Activated CD8-positive, alpha-beta memory T cell treated with anti-CD3 and anti-CD28 coated beads for 48 hours (primary cell): Measurements from ENCODE around the gene NACA2.
"Not testable (repeated sequence)": the region's sequence is repeated elsewhere in the genome, so short reads cannot be mapped to it uniquely, and the experiment has no call there.

Source experiments
- DNase-seq, 3 experiments: peaks; one replicate each; pipeline ENCODE4 v3.0.0-alpha.2; 2020; ENCODE audit warnings: low read depth in 2 of 3, low spot score in 2 of 3

Gene NACA2

DNA sequence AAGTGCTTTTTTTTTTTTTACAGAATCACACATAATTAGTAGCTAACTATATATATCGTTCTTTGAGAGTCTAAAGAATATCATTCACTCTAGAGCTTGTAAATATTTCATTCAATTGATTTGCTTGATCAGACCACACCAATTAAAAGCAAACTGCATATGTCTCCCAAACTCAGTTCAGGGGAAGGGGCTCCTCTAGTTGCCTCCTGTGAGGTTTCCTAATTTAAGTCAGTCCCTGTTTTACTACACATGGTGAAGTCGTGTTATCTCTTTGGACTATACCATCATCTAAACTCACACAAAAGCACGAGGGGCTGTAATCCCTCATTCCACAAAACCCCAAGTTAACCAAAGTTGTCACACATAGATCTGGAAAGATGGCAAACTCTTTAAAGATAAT lies 11.7 kb downstream of the NACA2 start:
- no peak for DNase-seq

DNA sequence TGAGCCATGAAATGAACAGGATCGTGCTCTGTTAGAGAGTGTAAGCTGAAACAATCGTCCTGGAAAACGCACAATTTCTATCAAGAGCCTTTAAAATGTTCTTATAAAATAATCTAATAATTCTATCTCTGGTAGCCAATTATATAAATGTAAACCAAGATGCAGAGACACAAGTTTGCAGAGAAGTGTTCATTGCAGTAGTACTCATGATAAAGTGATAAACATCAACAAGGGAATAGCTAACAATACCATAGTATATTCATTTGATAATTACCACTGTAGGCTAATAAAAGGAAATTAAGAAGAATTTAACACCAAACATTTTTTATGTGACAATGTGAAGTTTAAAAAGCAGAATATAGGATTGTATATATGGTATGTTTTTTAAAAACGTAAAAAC lies 12.4 kb downstream of the NACA2 start:
- no peak for DNase-seq

DNA sequence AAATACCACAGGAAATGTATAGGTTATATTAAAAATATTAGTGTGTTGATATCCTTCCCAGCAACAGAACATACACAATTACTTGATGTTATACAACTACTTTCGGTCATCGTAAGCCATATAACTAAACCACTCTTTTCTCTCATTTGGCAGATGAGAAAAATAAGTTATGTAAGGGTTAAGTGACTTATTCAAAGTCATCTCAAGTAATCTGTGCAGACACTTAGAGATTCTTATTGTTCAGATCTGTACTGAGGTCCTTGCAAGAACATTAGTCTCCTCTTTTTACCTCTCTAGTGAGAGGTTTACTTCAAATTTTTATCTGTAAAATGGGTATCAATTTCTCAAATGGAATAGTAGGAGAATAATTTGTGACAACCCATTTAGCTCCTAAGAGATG lies 15.0 kb downstream of the NACA2 start:
- DNase-seq, result no peak

DNA sequence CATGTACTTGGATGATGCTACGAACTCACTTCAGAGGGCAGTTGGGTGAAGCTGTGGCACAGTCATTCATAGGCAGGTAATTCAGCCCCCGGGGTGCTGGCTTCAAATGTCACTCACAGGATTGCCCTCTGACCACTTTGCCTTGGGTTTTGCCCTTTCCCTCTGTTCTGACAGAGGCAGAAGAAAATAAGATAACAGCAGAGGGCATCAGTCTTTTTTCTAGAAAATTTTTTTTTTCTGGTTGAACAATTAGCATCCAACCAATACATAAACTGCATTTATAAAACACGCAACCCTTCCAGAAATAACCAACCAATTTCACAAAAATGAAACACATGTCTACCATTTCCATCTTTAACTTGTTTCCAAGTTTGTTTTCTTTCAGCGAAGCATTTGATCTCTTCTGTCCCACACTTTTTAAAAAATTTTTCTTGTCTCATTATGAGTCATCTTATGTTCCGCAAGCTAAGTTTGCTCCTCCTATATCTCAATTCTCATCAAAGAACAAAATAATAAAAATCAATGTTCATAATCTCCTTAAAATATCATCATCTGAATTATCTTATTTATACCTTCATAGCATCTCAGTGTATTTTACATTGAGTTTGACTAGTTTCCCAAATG lies 15.6 kb downstream of the NACA2 start:
- no peak for DNase-seq

DNA sequence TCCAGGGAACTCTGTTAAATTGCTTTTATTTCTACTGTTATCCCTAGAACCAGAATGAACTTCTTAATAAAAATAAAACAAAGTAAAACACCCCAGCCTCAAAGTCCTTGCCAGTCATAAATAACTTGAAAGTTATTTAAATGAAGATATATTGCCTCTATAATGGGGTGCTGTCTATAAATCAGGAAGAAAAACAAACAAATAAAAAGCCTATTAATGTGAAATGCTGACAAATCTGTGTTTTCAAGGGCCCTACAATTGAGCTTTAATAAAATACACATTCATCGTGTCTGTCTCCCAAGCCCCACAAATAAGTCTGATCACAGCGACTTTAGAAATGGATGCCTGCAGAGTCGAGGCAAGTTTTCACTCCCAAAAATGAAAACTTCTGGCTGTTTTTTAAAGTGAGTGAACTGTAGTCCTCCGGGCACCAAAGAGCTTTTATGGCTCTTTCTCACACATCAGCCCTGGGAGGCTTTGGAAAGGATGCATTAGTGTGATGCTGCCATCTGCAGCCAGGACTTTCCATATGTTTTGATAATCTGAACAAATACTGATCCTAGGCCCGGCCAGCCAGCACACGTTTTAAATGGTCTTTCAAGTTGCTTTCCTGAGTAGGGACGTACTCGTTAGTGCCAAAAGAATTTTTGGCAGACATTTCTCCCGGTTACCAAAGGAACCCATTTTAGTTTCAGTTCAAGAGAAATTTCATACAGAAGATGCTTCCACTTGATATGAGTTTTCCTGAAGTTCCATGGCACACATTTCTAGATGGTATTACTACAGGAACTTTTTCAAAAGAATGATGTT lies 16.3 kb downstream of the NACA2 start:
- DNase-seq, result no peak

DNA sequence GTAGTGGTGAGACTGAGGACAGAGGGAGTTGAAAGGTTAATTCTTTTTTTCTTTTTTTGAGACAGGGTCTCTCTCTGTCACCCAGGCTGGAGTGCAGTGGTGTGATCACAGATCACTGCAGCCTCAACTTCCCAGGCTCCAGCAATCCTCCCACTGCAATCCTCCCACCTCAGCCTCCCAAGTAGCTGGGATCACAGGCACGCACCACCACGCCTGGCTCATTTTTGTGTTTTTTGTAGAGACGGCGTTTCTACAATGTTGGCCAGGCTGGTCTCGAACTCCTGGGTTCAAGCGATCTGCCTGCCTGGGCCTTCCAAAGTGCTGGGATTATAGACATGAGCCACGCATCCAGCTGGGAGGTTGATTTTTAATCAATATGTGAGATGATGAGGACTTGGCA lies 18.5 kb downstream of the NACA2 start:
- not testable (repeated sequence) for DNase-seq

DNA sequence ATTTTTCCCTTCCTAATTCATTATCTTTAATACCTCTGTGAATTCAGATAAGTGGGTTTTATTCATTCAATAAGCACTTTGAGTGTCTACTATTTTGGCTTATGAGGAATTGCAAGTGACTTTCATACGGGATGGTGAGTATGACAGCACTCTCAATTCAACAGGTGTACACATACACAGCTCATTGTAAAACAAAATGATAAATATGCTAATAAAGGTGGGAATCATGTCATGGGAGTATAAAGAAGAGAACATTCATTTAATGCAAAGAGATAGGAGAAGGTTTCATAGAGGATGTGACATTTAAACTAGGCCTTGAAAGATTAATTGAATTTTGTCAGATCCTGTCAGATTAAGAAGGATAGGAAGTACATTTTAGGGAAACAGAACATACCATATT lies 19.4 kb downstream of the NACA2 start:
- DNase-seq, result no peak

DNA sequence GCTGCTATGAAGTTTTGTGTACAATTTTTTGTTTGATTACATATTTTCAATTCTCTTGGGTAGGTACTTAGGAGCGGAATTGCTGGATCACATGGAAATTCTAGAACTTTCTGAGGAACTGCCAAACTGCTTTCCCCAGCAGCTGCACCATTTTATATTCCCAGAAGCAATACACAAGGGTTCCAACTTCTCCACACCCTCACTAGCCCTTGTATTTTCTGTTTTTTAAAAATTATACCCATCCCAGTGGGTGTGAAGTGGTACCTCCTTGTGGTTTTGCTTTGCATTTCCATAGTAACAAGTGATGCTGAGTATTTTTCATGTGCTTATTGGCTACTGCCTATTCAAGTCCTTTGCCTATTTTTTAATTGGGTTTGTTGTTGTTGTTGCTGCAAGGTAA lies 20.9 kb downstream of the NACA2 start:
- DNase-seq, result no peak

DNA sequence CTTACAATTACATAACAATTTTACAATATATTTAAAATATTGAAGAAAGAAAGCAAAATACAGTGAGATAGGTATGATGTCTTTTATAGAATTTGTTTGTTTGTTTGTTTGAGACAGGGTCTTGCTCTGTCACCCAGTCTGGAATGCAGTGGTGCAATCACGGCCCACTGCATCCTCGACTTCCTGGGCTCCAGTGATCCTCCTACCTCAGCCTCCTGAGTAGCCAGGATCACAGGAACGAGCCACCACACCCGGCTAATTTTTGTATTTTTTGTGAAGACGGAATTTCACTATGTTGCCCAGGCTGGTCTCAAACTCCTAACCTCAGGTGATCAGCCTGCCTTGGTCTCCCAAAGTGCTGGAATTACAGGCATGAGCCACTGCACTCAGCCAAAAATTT lies 21.5 kb downstream of the NACA2 start:
- not testable (repeated sequence) for DNase-seq

DNA sequence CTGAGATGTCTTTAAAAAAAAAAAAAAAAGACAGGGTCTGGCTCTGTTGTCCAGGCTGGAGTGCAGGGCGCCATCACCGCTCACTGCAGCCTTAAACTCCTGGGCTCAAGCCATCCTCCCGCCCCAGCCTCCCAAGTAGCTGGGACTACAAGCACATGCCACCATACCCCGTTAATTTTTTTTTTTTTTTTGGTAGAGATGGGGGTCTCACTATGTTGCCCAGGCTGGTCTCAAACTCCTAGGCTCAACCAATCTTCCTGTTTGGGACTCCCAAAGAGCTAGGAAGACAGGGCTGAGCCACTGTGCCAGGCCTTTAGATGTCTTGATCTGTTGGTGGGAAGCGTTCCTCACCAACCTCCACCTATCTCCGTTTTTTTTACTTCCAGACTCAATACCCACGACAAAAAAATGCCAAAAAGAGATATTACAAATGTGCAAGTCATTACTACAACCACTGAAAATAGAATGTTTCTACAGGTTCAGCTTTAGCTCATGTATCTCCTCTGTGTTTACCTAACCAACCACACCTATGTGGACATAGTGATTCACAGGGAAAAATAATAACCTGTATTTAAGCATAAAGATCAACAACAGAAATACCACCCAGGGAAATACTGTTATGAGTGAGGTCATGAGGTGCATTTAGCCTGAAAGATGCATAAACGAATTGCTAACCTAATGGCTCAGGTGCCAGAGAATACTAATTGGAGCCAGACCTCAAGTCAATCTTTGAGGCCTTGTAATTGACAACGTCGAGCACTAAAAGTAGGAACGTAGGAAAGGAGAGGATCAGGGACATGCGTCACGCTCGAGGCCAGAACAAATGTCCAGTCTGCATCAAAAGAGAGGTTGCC lies 22.6 kb downstream of the NACA2 start:
- no peak for DNase-seq

DNA sequence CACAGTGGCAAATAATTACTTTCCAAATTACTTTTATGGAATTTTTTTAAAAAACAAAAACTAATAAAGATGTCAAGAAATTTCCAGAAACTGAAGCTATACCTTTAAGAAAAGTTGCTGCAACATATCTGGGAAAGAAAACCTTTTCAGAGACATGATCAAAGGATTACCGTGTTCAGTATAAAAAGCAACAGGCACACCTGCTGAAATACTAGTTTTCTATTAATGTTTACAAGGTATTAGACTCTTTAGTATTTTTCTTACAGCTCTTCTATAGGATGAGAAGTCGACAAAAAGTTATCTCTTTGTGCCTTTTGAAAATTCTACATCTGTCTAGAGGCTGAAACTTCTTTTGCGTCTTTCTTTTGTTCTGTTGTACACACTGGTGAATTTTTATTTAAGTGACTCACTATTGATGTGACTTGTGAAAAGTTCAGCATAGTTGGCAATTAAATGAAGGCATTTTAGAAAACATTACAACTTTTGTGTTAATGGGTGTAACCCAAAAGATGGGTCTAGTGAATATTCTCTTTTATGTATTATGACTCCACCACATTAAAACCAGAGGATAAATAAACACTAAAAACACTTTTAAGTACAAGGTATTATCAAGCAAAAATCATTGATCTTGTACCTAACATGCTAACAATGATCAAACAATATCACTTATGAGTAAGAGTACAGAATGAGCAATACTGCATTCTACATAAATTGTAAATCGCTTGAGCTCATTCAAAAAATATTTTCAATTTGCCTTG lies 23.8 kb downstream of the NACA2 start:
- DNase-seq, result no peak

DNA sequence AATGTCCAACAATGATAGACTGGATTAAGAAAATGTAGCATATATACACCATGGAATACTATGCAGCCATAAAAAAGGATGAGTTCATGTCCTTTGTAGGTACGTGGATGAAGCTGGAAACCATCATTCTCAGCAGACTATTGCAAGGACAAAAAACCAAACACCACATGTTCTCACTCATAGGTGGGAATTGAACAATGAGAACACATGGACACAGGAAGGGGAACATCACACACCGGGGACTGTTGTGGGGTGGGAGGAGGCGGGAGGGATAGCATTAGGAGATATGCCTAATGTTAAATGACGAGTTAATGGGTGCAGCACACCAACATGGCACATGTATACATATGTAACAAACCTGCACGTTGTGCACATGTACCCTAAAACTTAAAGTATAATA lies 24.6 kb downstream of the NACA2 start:
- not testable (repeated sequence) for DNase-seq

DNA sequence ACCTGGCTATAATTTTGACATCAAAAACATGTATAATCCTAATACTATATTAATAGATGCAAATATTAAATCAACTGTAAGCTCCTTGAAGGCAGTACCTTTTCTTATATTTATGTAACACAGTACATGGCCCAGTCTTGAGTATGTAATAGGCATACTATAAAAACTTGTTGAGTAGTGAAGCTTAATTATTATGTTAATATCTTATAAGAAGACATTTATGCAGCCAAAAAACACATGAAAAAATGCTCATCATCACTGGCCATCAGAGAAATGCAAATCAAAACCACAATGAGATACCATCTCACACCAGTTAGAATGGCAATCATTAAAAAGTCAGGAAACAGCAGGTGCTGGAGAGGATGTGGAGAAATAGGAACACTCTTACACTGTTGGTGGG lies 25.2 kb downstream of the NACA2 start:
- DNase-seq, result not testable (repeated sequence)

DNA sequence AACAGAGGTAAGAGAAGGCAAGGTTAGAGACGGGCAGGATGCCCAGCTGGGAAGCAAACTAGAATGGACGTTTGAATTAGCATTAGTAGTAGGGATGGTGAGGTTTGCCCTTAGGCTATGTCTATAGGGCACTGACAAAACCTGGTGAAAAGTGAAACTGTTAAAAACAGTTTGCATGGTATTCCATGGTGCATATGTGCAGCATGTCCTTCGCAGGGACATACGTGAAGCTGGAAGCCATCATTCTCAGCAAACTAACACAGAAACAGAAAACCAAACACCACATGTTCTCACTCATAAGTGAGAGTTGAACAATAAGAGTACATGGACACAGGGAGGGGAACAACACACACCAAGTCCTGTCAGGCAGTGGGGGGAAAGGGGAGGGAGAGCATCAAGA lies 25.8 kb downstream of the NACA2 start:
- no peak for DNase-seq

DNA sequence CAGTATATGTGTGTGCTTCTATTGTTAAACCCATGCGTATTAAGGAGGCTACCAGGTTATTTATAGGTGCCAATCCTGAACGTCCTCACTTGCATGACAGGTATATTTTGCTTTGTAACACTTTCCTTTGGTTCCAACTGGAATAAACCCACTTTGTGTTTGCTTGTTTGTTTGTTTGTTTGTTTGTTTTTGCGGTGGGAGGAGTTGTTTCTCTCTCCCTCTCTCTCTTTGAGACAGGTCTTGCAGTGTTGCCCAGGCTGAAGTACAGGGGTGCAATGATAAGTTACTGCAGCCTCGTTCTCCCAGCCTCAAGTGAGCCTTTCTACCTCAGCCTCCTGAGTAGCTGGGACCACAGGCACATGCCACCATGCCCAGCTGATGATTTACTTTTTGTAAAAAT lies 28.7 kb downstream of the NACA2 start:
- DNase-seq, result no peak

DNA sequence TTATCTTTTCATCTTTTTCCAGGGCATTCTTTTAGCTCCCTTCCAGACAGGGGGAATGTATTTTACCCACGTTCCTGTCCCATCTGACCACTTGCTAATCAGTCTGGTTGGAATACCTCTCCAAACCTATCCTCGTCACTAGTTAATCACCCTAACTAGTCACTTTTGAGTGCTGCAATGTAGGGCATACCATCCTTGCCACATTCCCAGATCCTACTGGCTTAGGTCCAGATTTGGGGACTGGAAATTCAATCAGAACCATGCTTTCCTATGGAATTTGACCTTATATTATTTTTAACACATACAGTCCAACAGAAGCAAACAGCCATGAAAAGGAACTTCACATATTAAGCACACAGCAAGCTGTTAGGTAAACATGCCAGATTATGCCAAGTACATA lies 29.7 kb downstream of the NACA2 start:
- no peak for DNase-seq

DNA sequence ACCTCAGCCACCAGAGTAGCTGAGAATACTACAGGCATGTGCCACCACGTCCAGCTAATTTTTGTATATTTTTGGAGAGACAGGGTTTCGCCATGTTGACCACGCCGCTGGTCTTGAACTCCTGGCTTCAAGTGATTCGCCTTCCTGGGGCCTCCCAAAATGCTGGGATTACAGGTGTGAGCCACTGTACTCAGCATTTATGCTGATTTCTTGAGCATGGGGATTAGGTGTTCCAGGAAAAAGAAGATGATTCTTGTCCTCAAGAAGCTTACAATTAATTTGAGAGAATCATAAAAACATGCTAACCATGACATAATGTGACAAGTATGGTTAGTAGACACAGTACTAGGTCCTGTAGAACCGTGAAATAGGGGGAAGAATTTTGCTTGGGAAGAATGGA lies 30.9 kb downstream of the NACA2 start:
- DNase-seq, result no peak

DNA sequence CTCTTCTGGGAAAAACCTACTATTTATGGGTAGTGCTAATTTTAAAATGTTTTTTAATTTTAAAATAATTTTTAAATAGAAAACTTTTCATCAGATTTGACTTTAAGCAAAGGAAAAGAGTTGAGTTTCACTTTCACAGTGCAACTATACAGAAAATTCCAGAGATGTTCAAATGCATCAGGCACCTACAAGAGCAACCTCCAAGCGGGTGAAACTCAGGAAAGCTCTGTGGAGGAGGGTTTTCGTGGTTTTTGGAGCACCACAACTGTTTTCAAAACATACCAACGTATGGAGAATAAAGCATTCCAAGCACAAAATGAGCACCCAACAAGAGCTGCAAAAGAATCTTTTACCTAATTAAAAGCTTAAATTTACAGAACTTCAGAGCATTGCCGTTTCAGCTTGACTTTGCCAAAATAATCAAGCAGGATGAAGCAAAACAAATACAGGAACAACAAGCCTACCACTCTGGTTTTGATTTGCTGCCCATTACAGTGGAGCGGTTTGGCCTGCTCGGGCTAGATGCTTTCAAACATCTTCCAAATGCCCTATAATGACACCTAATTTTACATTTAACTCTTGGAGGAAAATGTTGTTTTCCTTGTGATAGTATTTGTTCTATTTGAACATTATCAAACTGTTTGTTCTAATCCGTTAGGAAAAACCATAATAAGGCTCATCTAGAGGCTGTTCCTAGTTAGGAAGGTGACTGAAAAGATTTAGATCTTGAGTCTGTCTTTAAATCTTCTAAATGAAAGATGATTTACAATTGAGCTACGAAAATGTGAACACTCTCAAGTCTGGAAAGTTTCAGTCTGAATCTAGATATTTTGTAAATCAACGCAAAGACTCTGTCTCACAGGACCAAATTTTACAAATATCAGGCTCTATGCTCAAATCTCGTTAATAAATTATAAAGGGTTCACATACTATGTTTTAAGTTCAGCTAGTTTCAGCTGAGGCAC lies 34.5 kb downstream of the NACA2 start:
- no peak for DNase-seq

DNA sequence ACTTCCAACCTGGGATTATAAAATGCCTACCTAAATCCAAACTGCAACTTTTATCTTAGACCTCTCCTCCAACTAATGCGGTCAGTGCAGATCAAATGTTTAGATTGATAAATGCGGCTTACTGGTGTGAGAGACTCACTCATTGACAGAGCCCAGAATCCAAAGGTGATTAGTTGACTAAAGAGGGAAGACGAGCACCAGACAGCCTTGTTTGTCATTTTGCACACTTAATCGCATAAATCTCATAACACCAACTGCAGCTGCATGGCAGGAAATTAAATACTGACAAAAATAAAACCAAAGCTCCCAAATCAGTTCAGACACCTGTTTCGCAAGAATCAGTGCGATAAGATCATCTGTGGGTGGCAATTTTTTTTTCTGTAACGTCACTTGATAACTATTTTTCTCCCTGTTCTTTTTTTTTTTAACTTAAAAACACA lies 35.9 kb downstream of the NACA2 start:
- no peak for DNase-seq

DNA sequence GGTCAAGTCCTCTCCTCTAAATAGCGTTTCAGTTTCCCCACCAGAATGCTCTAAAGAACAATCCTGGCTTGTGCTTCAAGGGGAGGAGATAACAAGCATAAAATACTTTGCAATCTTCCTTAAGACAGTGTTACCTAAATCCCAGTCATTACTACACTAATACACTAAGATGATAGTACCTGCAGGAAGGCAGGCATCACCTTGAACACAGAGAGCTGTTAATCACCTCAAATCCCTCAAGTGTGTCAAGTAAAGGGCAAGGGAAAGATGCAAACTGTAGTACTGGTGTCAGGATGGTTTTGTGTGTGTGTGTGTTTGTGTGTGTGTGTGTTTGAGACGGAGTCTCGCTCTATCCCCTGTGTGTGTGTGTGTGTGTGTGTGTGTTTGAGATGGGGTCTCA lies 36.8 kb downstream of the NACA2 start:
- DNase-seq, result no peak
